ENCODE data around the gene KRT20. TPM values are rescaled to one million over a fixed set of nuclear protein-coding genes. Genes with fewer than 3 reads are reported as not detected.
"Not testable (repeated sequence)": the region's sequence is repeated elsewhere in the genome, so short reads cannot be mapped to it uniquely, and the experiment has no call there.

The KRT20 gene, protein sequence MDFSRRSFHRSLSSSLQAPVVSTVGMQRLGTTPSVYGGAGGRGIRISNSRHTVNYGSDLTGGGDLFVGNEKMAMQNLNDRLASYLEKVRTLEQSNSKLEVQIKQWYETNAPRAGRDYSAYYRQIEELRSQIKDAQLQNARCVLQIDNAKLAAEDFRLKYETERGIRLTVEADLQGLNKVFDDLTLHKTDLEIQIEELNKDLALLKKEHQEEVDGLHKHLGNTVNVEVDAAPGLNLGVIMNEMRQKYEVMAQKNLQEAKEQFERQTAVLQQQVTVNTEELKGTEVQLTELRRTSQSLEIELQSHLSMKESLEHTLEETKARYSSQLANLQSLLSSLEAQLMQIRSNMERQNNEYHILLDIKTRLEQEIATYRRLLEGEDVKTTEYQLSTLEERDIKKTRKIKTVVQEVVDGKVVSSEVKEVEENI
- polyA plus RNA-seq (ENCODE audit: insufficient read length): not detected

DNA sequence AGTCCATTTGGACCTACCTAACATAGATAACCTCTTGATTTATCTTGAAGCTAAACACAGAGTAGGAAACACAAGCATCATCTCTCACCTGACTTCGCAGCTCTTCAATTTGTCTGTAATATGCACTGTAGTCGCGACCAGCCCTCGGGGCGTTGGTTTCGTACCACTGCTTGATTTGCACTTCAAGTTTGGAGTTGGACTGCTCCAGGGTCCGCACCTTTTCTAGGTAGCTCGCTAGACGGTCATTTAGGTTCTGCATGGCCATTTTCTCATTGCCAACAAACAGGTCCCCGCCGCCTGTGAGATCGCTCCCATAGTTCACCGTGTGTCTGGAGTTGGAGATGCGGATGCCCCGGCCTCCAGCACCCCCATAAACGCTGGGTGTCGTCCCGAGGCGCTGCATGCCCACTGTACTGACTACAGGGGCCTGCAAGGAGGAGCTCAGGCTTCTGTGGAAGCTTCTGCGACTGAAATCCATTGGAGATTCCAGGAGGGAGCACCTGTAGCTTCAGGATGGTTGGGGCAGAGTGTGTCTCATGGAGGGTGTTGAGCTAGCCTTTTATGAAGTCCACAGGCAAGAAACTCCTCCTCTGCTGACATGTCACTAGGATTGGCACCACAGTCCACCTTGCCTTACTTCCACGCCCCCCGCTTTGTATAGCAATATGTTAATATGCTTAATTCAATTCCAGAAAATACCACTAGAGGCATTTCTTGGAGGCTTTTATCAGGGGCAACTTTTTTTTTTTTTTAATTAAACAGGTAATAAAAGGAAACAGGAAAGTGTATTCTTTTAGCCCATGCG, at the start of gene KRT20:
TSS of gene KRT20 (minus strand) at position 535 of the 805 bp plus-strand sequence. CDS start at position 478, 57 bp downstream.
- DNase-seq (ENCODE audit: low read depth): no peak

DNA sequence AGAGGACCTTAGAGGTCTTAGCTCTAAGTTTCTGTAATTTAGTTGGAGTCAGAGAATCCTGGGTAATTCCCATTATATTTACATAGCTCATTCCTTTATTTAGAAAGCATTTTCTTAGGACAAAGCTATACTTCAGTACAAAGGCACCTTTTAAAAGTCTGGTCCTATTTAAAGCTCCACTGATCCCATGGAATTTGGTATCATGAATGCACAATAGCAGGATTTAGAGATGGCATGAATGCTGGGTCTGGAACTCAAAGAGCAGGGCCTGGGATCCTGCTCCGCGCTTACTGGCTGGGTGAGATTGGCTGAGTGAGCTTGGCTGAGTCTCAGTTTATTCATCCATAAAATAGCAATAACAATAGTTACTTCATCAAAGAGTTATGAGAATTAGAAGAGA, 47.6 kb upstream of the KRT20 start:
- DNase-seq (ENCODE audit: low read depth): no peak

DNA sequence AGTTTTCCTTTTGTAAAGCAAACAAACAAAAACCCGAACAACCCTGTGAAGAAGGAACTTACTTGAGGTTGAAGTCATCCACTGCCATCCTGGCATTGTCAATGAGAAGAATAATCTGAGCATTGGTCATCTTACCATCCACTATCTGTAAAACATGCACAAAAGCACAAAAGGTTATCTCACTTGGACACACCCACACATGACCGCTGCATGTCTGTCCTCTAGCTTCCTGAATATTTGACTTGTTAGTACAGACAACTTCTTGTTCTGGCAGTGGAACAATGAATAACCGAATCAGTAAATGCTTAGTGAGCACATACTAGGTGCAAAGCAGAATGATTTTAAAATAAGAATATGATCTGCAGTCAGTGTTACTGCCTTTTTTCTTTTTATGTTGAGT, 46.3 kb upstream of the KRT20 start:
- DNase-seq (ENCODE audit: low read depth): no peak

DNA sequence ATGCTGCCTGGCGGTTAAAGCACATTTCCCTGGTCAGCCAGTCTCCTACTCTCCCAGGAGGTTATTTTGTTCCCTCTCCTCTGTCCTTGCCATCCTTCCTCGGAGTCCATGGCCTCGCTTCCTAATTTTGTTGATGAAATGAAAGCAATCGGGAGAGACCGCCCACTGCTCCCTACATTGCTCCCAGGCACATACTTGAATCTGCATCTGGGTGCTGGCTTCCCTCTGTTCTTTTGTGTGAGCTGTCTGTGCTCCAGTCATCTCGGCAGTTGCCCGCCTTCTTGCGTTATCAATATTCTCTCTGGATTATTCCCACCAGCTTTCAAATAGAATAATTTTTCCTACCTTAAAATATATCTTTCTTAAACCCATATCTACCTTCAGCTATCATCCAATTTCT, 41.3 kb upstream of the KRT20 start:
- no peak for DNase-seq (ENCODE audit: low read depth)

DNA sequence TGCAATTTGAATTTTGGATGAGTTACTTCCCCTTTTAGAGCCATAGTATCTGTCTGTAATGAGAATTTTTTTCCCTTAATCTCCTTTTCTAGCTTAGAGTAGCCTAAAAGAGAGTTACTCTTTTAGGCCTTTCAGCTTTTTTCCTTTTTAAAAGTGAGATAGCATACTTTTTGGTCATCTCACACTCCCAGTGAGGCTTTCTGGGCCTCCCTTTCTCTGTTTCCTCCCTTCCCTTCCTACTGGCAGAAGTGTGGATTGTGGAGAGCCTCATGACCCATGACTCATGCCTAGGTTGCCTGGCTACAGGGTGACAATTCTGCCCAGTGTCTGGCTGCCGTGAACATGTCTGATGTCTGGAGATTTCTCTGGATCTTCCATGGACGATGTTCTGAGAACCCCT, 37.2 kb upstream of the KRT20 start:
- DNase-seq (ENCODE audit: low read depth): no peak

DNA sequence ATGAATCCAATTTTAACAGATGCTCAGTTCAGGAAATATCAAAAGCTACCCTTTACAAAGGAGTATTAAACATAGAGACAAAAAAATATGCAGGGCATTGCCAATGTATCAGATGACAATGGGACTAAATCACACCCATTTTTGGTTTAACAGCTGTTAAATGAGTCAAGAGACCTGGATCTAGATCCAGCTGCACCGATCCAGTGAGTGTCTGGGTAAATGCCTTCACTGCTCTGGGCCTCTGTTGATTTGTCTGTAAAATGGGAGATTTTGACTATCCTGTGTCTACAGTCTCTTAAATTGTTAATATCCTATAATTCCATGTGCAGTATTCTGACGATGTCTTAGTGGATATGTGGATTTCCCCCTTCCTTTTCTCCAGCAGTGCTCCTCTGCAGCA, 36.0 kb upstream of the KRT20 start:
- DNase-seq (ENCODE audit: low read depth): no peak

DNA sequence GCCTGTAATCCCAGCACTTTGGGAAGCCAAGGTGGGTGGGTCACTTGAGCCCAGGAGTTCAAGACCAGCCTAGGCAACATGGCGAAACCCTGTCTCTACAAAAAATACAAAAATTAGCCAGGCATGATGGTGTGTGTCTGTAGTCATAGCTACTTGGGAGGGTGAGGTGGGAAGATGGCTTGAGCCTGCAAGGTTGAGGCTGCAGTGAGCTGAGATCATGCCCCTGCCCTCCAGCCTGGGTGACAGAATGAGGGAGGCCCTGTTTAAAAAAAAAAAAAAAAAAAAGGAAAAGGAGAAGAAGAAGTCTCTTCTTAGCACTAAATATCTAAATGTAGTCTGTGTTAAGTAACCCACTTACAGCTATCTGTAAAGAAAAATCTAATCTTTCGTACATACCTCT, 32.1 kb upstream of the KRT20 start:
- DNase-seq (ENCODE audit: low read depth): not testable (repeated sequence)

DNA sequence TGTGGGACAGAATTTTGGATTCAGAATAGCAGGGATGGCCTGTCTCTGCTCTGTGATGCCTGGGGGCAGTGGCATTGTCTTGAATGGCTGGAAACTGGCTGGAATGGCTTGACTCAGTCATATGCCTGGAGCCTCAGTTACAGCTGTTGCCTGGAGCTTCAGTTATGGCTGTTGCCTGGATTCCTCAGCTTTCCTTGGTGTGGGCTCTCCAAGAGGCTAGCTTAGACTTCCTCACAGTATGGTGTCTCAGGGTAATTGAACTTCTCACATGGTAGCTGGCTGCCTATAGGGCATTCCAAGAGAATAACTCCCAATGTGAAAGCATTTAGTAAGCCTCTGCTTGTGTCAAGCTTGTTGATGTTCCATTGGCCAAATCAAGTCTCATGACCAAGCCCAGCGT, 31.3 kb upstream of the KRT20 start:
- no peak for DNase-seq (ENCODE audit: low read depth)

DNA sequence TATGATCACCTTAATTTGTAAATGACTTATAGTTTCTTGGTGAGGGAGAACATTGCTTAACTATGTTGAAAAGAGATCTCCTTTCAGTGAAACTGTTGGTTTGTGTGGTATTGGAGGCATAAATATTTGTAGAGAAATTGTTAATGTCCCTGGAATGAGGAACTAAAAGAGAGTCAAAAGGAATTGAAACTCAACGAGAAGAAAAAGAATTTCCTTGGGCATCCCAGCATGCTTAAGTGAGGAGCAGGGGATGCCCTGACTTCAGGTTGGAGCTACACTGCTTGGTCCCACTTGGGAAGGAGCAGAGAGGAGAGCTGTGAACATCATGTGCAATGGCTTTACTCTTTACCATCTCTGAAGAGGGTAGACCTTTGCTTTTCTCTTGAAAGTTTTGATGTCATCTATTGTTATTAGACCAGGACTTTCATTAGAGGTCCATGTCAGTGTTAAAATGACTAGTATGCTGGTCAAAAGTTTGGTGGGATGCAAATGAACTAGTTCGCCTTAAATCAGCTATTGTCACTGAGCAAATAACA, 30.7 kb upstream of the KRT20 start:
- no peak for DNase-seq (ENCODE audit: low read depth)

DNA sequence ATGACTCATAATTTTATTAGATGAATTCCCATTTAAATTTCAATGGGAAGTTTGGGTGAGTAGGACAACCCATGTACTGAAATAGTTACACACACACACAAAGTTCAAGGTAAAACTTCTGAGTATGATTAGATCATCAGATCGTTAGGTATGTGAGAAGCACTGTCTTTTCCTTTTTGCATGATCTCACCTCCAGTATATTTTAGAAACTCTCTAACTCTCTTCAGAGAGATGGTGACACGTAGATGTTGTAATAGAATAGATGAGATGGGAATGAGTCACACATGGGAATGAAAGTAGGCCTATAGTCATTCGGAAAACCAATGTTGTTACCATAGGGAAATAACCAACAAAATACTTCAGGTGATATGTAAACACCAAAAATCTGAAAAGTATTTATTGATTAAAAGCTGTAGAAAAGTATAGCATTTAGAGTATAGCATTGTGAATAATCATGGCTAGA, 30.2 kb upstream of the KRT20 start:
- no peak for DNase-seq (ENCODE audit: low read depth)

DNA sequence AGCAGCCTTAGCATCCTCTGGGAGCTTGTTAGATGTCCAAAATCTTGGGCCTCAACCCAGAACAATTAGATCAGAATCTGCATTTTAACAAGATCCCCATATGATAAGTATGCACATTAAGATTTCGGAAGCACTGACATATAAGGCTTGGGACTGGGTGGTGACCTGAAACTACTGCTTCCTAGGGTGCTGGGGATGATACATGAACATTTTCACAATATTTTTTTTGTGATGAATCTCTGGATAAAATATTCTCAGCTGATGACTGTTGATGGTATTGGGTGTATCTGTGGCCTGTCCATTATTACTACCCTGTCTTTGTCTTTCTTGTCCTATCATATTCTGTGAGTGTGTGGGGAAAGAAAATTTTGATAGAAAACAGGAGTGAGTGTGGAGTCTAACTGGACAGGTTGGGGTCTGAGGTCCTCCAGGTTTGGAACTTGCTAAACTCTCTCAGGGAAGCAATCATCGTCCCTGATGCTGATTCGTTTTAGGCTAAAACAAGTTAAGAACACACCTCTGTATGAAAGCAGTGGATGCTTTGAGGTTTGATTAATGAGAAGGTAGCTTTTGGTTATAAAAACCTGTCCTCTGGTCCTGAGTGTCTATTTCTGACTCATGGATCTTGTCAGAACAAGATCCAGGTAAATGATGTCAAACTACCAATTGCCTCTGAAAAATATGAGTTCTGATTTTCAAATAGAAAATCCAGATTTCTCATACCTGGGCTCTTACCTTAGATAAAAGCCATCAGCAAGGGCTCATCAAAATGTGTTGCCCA, 29.2 kb upstream of the KRT20 start:
- DNase-seq (ENCODE audit: low read depth): no peak

DNA sequence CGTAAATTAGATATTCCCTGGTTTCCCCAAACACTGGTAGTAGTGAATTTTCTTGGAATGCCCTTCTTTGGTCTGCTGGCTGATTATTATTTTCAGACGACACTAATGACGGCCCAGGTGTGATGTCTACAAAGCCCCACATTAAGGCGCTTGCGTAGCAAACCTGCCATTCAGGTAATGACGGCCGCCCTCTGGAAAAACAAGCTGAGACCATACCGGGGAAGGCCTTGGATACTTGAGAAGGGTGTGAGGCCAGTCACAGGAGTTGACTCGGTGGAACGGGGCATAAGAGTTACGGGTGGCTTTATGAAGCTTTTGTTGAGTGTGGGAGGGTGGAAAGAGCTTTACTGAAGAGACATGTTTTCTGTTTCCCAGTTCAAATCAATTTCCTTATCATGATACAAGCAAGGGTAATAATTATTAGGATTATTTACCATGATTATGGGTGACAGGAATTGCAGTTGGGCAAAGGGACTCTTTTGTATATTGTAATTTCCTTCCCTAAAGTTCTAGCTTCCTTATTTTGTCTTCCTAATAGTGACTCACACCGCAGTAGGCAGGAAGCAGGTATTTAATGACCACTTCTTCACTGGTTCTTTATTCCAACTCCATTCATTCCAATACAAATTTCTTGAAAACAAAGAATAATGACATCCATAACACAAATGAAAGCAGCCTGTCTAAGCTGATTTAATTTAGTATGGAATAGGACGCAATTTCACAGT, 27.6 kb upstream of the KRT20 start:
- DNase-seq (ENCODE audit: low read depth): no peak

DNA sequence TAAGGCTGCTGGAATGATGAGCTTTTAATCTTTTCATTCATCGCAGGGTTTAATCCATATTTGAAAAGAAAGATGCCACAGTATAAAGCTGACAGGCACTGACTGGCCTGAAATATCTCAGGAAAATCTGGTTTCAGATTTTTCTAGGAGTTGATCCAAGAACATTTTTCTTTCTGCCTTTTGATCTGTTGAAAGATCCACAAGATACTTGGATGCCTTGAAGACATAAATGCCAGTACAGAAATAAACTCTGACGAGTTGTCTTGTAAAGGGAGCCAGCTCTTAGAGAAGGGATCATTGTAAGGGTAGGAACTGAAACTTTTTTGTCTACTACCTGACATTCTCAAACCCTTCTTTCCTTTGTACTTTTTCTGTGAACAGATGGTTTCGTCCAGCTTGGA, 25.4 kb upstream of the KRT20 start:
- DNase-seq (ENCODE audit: low read depth): no peak

DNA sequence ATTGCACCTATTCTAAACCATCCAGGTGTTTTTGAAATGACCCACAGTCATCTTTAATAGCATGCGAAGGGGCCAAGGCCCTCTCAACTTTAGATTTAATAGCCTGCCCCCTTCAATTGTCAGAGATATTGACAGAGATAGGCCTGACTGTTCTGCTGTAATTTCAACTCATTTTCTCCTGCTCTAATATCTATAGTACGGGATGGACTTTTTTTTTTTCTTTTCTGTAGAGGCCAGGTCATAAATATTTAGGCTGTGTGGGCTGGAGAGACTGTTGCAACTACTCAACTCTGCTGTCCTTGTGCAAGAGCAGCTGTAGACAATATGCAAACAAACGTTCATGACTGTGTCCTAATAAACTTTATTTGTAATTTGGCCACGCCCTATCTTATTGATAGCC, 24.7 kb upstream of the KRT20 start:
- no peak for DNase-seq (ENCODE audit: low read depth)

DNA sequence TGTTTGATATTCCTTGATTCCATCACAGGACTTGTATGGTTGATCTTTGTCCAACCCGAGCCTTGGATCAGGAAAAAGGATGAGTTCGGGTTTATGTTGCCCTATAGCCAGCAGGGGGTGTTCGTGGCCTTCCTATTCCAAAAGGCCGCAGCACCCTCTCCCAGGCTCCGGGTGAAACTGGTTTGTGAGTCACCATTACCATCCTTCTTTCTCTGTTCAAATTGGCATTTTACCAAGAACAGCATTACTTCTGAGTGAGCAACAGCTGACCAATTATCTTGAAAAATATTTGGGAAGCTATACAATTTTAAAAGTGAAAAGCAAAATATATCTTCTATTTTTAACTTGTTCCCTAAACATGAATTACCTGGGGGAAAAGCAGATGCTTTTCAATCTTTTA, 24.3 kb upstream of the KRT20 start:
- DNase-seq (ENCODE audit: low read depth): peak; percentile 38

DNA sequence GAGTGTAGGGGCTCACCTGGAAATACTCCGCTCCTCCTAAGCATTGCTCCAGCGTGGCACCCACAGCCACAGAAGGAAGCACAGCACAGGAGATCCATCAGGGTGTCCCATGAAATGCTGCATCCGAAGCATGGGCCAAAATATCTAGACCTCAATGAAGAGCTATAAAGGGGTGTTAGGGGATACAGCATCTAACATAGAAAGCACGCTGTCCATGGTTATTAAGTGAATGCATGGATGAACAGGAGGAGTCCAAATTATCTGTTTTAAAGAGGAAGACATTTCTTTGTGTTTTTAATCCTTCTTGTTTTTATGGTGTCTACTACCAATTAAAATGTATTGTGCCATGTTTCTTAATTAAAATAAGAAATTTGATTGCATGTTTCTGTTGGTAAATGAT, 21.6 kb upstream of the KRT20 start:
- no peak for DNase-seq (ENCODE audit: low read depth)

DNA sequence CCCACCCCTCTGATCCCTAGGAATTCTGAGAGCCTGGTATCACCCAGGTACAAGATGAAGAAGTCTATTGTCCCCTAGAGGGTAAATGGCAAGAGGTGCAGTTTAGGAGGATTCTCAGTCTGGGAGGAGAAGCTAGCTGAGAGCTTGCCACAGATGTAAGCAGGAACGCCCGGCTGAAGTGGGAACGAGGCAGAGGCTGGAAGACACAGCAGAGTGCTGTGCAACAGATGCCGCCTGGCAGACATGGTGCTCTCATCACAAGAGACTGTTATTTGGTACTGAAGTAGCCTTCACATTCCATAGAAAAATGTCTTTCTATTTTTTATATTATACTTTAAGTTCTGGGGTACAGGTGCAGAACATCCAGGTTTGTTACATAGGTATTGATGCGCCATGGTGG, 20.3 kb upstream of the KRT20 start:
- DNase-seq (ENCODE audit: low read depth): no peak

DNA sequence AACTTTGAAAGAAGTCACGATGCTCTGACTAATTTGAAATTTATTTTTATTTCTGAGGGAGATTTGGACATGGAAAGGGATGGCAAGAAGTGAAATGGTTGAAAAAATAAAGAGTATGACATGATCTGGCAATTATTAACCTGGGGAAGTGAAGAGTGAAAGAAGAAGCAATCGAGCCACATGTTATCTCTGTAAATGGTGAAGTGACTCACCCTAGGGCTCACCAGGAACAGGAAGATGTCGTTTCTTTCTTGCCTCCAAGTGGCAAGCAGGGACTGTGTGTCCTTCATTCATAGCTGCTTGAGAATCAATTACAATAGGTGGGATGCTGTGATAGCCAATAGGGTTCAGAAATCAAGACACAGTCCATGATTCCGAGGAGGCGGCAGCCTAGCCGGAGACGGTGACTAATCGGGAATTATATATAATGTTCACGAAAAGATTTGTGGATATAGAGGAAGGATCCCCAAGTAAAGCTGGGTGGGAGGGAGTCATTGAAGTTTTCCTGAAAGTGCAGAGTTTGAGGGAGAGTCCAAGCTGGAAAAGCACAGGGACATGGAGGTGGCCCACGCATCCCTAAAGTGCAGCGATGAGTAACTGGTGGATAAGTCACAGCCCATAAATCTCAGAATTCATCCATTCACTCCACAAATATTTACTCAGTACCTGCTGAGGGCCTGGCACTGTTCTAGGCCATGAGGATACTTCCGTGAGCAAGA, 18.2 kb upstream of the KRT20 start:
- no peak for DNase-seq (ENCODE audit: low read depth)

DNA sequence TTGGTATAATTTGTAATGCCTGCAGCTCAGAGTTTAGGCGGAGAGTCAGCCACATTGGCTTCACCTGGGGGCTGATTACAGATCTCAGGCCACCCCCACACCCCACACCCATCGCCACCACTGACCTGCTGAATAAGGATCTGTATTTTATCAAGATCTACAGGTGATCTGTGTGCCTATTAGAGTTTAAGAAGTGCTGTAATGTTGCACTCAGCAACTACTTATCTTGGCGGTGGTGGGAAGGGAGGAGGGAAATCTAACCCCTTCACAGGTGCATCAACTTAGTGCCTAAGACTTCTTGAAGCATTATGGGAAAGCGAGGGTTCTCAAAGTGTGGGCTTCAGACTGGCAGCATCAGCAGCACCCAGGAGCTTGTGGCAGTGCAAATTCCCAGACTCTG, 17.5 kb upstream of the KRT20 start:
- no peak for DNase-seq (ENCODE audit: low read depth)

DNA sequence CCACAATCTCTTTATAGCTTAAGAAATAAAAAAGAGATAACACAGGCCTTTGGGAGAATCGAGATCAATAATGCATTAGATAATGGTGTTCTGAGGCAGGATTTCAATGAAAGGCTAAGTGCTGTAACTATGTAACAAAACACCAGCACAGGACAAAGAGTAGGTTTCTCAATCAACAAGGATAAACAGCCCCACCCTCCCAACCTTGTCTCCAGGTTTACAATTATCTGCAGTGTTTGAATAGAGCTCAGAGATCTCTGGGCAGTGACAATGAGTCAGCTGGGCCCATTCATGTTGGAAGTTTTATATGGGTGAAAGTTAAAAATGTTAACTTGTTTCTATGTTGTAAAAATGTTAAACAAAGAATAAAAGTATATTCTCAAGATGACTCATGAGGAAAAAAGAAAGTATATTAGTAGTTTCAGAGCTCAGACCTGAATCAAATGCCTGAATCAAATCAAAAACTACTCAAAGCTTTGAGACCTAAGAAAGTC, 17.0 kb upstream of the KRT20 start:
- DNase-seq (ENCODE audit: low read depth): no peak
